ENCODE measurements around the gene AK1. TPM values are rescaled to one million over a fixed set of nuclear protein-coding genes. Genes with fewer than 3 reads are reported as not detected.

Gene AK1
- total RNA-seq, 2 donors from 2014 or later: 22.2 to 123 TPM

- TF ChIP-seq POLR2AphosphoS5 (IDR thresholded peaks at IDR 0.05) (no peak), CTCF (IDR thresholded peaks at IDR 0.05) (no peak), POLR2A (IDR thresholded peaks at IDR 0.05) (no peak)
- Histone ChIP-seq H3K9me3 (no peaks in the 10 kb centered on the region), H3K36me3 (peaks cover 8 to 21% of the 10 kb centered on the region in 2 donors), H3K27ac (peak overlapping the region; percentile 80 to 82), H3K4me1 (replicated peaks) (no peaks in the 10 kb centered on the region), H3K27me3 (replicated peaks; ENCODE audit: insufficient read depth) (no peaks in the 10 kb centered on the region), H3K4me3 (peak overlapping the region in 1 of 2 donors; percentile 2)
- intact Hi-C loops (cut with DNase I): loop anchor here (1.0 kb wide), 1 partner anchor 20 kb away; the partner anchor contains the start of gene AK1
- no peak for DNase-seq (ENCODE audit: low spot score)
- WGBS: 18% methylated on average over 19 of the region's 19 CpGs
Observed at GRCh38 chr9:127897193-127897692, 19.8 kb upstream of the AK1 start.

DNA sequence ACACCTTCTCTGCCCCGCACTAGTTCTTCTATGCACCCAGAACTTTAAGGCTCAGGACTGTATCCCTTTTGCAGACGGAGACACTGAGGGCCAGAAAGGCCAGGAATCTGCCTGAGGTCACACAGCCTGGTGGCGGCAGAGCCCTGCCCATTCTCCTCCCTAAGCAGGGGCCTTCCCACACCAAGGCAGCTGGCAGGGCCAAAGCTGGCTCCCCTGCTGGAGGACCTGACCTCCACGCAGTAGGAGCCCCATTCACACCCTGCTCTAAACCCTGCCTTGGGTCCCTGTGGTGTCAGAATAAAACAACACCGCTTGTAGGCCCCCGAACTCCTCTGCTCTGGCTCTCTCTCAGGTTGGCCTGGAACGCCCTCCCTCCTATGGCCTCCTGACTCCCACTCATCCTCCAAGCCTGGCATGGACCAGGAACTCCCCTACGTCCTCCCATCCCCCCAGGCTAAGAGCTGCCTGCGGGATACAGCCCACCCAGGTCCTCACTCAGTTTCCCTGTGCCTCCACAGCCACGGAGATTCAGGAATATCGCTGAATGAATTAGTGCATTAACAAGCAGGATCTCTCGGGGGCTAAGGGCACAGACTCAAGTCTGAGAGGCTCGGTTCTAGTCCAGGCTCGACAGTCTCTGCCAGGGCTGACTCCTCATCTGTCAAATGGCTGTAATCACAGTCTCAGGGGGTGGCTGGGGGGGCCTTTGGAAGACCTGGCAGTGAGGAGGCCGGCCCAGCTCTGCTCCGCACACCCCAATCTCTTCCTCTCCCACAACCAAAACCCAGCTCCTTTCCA, 19.1 kb upstream of the AK1 start:
- no peak for TF ChIP-seq POLR2AphosphoS5 (IDR thresholded peaks at IDR 0.05)
- no peak for TF ChIP-seq POLR2A (IDR thresholded peaks at IDR 0.05)
- H3K4me3 ChIP-seq: no peak overlapping the region
- no peaks in the 10 kb centered on the region for H3K9me3 ChIP-seq
- no peaks in the 10 kb centered on the region for H3K27me3 ChIP-seq (replicated peaks; ENCODE audit: insufficient read depth)
- peak overlapping the region; percentile 80 to 82 for H3K27ac ChIP-seq
- WGBS: 61% methylated on average over 16 of the region's 16 CpGs
- no peak for DNase-seq (ENCODE audit: low spot score)
- H3K36me3 ChIP-seq: peaks cover 8 to 21% of the 10 kb centered on the region in 2 donors
- intact Hi-C loops (cut with DNase I): loop anchor here (1.0 kb wide), 1 partner anchor 19 kb away; the partner anchor contains the start of gene AK1
- H3K4me1 ChIP-seq (replicated peaks): no peaks in the 10 kb centered on the region

- 95% methylated on average over 8 of the region's 8 CpGs for whole genome bisulfite sequencing
- H3K9me3 ChIP-seq: no peaks in the 10 kb centered on the region
- no peak for DNase-seq (ENCODE audit: low spot score)
- intact Hi-C loops (cut with DNase I): no loop called here
- no peaks in the 10 kb centered on the region for H3K4me1 ChIP-seq (replicated peaks)
- H3K4me3 ChIP-seq: no peak overlapping the region
- H3K27ac ChIP-seq: no peak overlapping the region
- TF ChIP-seq CTCF (IDR thresholded peaks at IDR 0.05) (no peak), POLR2A (IDR thresholded peaks at IDR 0.05) (no peak), POLR2AphosphoS5 (IDR thresholded peaks at IDR 0.05) (no peak)
- H3K27me3 ChIP-seq (replicated peaks; ENCODE audit: insufficient read depth): no peaks in the 10 kb centered on the region
- peaks cover 8 to 21% of the 10 kb centered on the region in 2 donors for H3K36me3 ChIP-seq
Observed at GRCh38 chr9:127895811-127896210, 18.3 kb upstream of the AK1 start.

- H3K4me1 ChIP-seq (replicated peaks): no peaks in the 10 kb centered on the region
- H3K27me3 ChIP-seq (replicated peaks; ENCODE audit: insufficient read depth): no peaks in the 10 kb centered on the region
- no peak overlapping the region for H3K4me3 ChIP-seq
- 94% methylated on average over 4 of the region's 4 CpGs for WGBS
- TF ChIP-seq CTCF (IDR thresholded peaks at IDR 0.05) (no peak), POLR2A (IDR thresholded peaks at IDR 0.05) (no peak), POLR2AphosphoS5 (IDR thresholded peaks at IDR 0.05) (no peak)
- H3K27ac ChIP-seq: no peak overlapping the region
- H3K36me3 ChIP-seq: peaks cover 8 to 21% of the 10 kb centered on the region in 2 donors
- no peak for DNase-seq (ENCODE audit: low spot score)
- no peaks in the 10 kb centered on the region for H3K9me3 ChIP-seq
- intact Hi-C loops (cut with DNase I): no loop called here
Observed at GRCh38 chr9:127893392-127893791, 15.9 kb upstream of the AK1 start.

GRCh38 chr9:127892831-127893230, 15.4 kb upstream of the AK1 start:
- Histone ChIP-seq H3K9me3 (no peaks in the 10 kb centered on the region), H3K4me1 (replicated peaks) (no peaks in the 10 kb centered on the region), H3K36me3 (peaks cover 8 to 21% of the 10 kb centered on the region in 2 donors), H3K27ac (no peak overlapping the region), H3K4me3 (no peak overlapping the region), H3K27me3 (replicated peaks; ENCODE audit: insufficient read depth) (no peaks in the 10 kb centered on the region)
- 78% methylated on average over 6 of the region's 6 CpGs for WGBS
- intact Hi-C loops (cut with DNase I): no loop called here
- no peak for DNase-seq (ENCODE audit: low spot score)
- TF ChIP-seq CTCF (IDR thresholded peaks at IDR 0.05) (no peak), POLR2A (IDR thresholded peaks at IDR 0.05) (no peak), POLR2AphosphoS5 (IDR thresholded peaks at IDR 0.05) (no peak)
